Measurements from ENCODE around the gene DMD. TPM values are rescaled to one million over a fixed set of nuclear protein-coding genes. Genes with fewer than 3 reads are reported as not detected.

Gene DMD
- total and polyA plus RNA-seq, 2 donors from 2014 or later: 4.2 to 17.9 TPM

DNA sequence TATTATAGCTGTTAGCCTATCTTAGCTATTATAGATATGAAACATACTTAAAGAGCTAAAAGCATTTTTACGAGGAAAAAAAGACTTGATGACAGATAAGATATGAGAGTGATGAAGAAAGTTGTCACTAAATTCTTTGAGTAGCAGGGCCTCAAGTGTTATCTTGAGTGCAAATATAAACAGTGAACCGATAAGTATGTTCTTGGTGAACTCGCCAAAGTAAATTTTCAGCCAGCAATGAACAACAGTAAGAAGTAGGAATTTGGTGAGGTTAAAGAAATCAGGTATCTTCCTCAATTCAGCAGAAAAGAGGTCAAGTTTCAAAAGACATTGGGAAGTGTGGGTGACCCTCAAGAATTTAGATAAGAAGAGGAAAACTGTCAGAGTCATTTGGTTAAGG, 1667.7 kb downstream of the DMD start:
- intact Hi-C loops (cut with DNase I): no loop called here
- TF ChIP-seq, protein P1, sequence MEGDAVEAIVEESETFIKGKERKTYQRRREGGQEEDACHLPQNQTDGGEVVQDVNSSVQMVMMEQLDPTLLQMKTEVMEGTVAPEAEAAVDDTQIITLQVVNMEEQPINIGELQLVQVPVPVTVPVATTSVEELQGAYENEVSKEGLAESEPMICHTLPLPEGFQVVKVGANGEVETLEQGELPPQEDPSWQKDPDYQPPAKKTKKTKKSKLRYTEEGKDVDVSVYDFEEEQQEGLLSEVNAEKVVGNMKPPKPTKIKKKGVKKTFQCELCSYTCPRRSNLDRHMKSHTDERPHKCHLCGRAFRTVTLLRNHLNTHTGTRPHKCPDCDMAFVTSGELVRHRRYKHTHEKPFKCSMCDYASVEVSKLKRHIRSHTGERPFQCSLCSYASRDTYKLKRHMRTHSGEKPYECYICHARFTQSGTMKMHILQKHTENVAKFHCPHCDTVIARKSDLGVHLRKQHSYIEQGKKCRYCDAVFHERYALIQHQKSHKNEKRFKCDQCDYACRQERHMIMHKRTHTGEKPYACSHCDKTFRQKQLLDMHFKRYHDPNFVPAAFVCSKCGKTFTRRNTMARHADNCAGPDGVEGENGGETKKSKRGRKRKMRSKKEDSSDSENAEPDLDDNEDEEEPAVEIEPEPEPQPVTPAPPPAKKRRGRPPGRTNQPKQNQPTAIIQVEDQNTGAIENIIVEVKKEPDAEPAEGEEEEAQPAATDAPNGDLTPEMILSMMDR (IDR thresholded peaks at IDR 0.05; ENCODE audit: borderline replicate concordance, extremely low read depth, insufficient read depth): no peak
- no peak overlapping the region for H3K27ac ChIP-seq (ENCODE audit: low read depth in 2 of 2, low read length in 2 of 2)
- H3K9ac ChIP-seq (ENCODE audit: low read length in 3 of 3): no peak overlapping the region
- H3K36me3 ChIP-seq (ENCODE audit: control insufficient read depth in 2 of 3, insufficient read depth in 3 of 3, low read length in 3 of 3): no peaks in the 10 kb centered on the region
- DNase-seq: no peak
- no peaks in the 10 kb centered on the region for H3K9me3 ChIP-seq (ENCODE audit: control insufficient read depth in 2 of 3, insufficient read depth in 1 of 3, low read length in 3 of 3)
- H3K4me1 ChIP-seq (ENCODE audit: control insufficient read depth in 2 of 3, insufficient read depth in 2 of 3, low read depth in 1 of 3, low read length in 3 of 3): no peaks in the 10 kb centered on the region
- FAIRE-seq: no peak
- H3K27me3 ChIP-seq (ENCODE audit: control insufficient read depth, insufficient read depth, low read length): no peaks in the 10 kb centered on the region
- H3K4me3 ChIP-seq (ENCODE audit: low read length in 3 of 3): no peak overlapping the region

DNA sequence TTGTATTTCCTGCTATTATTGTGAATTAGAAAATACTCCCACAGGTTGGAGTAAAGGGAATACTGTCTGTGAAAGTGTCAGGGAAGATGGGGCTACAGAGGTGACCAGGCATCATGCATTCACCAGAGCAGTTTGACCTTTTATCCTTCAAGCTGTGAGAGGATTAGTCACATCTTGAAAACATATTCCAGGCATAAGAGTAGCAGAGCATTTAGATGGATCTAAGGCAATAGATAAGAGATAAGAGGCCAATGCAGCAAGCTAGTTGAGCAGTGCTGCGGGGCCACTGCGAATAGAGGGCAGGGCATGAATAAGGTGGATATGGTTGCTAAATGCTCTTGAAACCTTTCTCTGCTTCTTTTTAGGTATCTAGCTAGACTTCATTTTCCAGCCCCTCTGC, 1668.8 kb downstream of the DMD start:
- H3K9ac ChIP-seq (ENCODE audit: low read length in 3 of 3): no peak overlapping the region
- no peaks in the 10 kb centered on the region for H3K4me1 ChIP-seq (ENCODE audit: control insufficient read depth in 2 of 3, insufficient read depth in 2 of 3, low read depth in 1 of 3, low read length in 3 of 3)
- DNase-seq: no peak
- intact Hi-C loops (cut with DNase I): no loop called here
- TF ChIP-seq, protein P1 (IDR thresholded peaks at IDR 0.05; ENCODE audit: borderline replicate concordance, extremely low read depth, insufficient read depth): no peak
- no peak for FAIRE-seq
- no peaks in the 10 kb centered on the region for H3K9me3 ChIP-seq (ENCODE audit: control insufficient read depth in 2 of 3, insufficient read depth in 1 of 3, low read length in 3 of 3)
- H3K4me3 ChIP-seq (ENCODE audit: low read length in 3 of 3): no peak overlapping the region
- no peak overlapping the region for H3K27ac ChIP-seq (ENCODE audit: low read depth in 2 of 2, low read length in 2 of 2)
- no peaks in the 10 kb centered on the region for H3K27me3 ChIP-seq (ENCODE audit: control insufficient read depth, insufficient read depth, low read length)
- H3K36me3 ChIP-seq (ENCODE audit: control insufficient read depth in 2 of 3, insufficient read depth in 3 of 3, low read length in 3 of 3): no peaks in the 10 kb centered on the region

DNA sequence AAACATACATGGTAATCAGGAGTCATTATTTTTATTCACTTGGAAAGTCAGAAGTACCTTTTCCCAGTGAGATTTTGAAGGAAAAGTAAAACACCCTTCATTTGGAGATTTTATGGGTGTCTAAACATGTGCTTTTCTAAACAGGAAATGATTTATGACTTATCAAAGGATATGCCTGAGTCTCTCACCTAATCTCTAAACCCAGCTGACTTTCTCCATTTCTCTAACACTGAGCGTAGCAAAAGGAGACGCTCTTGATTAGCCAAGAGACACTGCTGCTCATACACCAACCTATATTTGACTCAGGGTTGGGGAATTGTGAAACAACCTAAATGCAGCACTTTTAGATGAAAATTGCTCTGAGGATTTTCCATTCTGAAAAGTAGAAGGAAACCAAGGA, 1671.0 kb downstream of the DMD start:
- no peaks in the 10 kb centered on the region for H3K4me1 ChIP-seq (ENCODE audit: control insufficient read depth in 2 of 3, insufficient read depth in 2 of 3, low read depth in 1 of 3, low read length in 3 of 3)
- H3K4me3 ChIP-seq (ENCODE audit: low read length in 3 of 3): no peak overlapping the region
- no peak overlapping the region for H3K9ac ChIP-seq (ENCODE audit: low read length in 3 of 3)
- TF ChIP-seq, protein P1 (IDR thresholded peaks at IDR 0.05; ENCODE audit: borderline replicate concordance, extremely low read depth, insufficient read depth): no peak
- DNase-seq (no peak), FAIRE-seq (no peak)
- H3K9me3 ChIP-seq (ENCODE audit: control insufficient read depth in 2 of 3, insufficient read depth in 1 of 3, low read length in 3 of 3): no peaks in the 10 kb centered on the region
- intact Hi-C loops (cut with DNase I): no loop called here
- H3K36me3 ChIP-seq (ENCODE audit: control insufficient read depth in 2 of 3, insufficient read depth in 3 of 3, low read length in 3 of 3): no peaks in the 10 kb centered on the region
- H3K27ac ChIP-seq (ENCODE audit: low read depth in 2 of 2, low read length in 2 of 2): no peak overlapping the region
- H3K27me3 ChIP-seq (ENCODE audit: control insufficient read depth, insufficient read depth, low read length): no peaks in the 10 kb centered on the region

DNA sequence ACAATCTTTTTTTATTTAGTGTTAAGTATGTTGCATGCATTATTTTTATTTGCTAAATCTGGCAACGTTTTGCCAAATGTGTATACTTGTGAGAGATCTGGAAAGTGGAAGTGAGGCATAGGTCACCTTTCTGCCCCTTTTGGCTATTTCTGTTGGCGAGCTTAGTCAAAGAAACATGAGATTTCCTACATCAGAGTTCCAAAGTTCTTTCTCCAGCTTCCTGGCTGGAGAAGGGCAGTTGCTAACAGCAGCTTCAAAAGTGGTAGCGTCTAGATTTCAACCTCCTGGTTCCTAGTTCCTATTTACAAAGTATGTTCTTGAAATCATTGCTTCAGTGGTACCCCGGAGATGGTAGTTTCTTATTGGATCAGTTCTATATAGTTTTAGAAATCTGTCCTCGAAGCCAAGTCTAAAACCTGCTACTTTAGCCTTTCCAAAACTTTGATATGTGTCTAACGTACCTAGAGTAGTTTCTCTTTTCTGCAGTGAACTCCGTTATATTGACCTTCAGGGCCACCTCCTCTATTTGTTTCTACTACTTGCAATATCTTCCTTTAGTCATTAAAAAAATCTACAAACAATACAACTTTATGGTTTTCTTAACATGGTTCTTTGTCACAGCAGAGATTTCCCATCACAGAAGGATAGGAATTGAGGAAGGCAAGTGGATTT, 1683.8 kb downstream of the DMD start:
- TF ChIP-seq, protein P1 (IDR thresholded peaks at IDR 0.05; ENCODE audit: borderline replicate concordance, extremely low read depth, insufficient read depth): no peak
- H3K9me3 ChIP-seq (ENCODE audit: control insufficient read depth in 2 of 3, insufficient read depth in 1 of 3, low read length in 3 of 3): no peaks in the 10 kb centered on the region
- H3K4me3 ChIP-seq (ENCODE audit: low read length in 3 of 3): no peak overlapping the region
- no peaks in the 10 kb centered on the region for H3K27me3 ChIP-seq (ENCODE audit: control insufficient read depth, insufficient read depth, low read length)
- FAIRE-seq: no peak
- no peak overlapping the region for H3K9ac ChIP-seq (ENCODE audit: low read length in 3 of 3)
- H3K27ac ChIP-seq (ENCODE audit: low read depth in 2 of 2, low read length in 2 of 2): no peak overlapping the region
- intact Hi-C loops (cut with DNase I): no loop called here
- no peaks in the 10 kb centered on the region for H3K36me3 ChIP-seq (ENCODE audit: control insufficient read depth in 2 of 3, insufficient read depth in 3 of 3, low read length in 3 of 3)
- H3K4me1 ChIP-seq (ENCODE audit: control insufficient read depth in 2 of 3, insufficient read depth in 2 of 3, low read depth in 1 of 3, low read length in 3 of 3): no peaks in the 10 kb centered on the region
- no peak for DNase-seq

All from kidney (tissue), 14 donors.